NB4 (cell line): ENCODE results near the gene CMIP.
A peak's percentile ranks its signal among the peaks of the same experiment; 100 is the strongest.

ENCODE experiments used
- DNase-seq: peaks from one replicate; pipeline ENCODE4 v3.0.0; 2010; ENCODE audit warnings: low read depth
- H3K4me3 ChIP-seq: one replicate; pipeline ENCODE4 v1.5.1; 2011; ENCODE audit warnings: mild to moderate bottlenecking, low read depth, low read length, moderate library complexity
- CTCF ChIP-seq: IDR thresholded peaks from one replicate; pipeline ENCODE4 v1.5.1; 2012; ENCODE audit warnings: low read depth, low read length
- MAX ChIP-seq: IDR thresholded peaks from 2 replicates; pipeline ENCODE4 v1.6.1; 2011; ENCODE audit warnings: low read depth, low read length
- MYC ChIP-seq: IDR thresholded peaks from 2 replicates; pipeline ENCODE4 v1.6.1; 2011; ENCODE audit warnings: low read depth, low read length
- POLR2A ChIP-seq: IDR thresholded peaks from 2 replicates; pipeline ENCODE4 v1.6.1; 2011; ENCODE audit warnings: mild to moderate bottlenecking; ENCODE audit not compliant: insufficient read length; ENCODE audit errors: extremely low read depth

Gene CMIP

DNA sequence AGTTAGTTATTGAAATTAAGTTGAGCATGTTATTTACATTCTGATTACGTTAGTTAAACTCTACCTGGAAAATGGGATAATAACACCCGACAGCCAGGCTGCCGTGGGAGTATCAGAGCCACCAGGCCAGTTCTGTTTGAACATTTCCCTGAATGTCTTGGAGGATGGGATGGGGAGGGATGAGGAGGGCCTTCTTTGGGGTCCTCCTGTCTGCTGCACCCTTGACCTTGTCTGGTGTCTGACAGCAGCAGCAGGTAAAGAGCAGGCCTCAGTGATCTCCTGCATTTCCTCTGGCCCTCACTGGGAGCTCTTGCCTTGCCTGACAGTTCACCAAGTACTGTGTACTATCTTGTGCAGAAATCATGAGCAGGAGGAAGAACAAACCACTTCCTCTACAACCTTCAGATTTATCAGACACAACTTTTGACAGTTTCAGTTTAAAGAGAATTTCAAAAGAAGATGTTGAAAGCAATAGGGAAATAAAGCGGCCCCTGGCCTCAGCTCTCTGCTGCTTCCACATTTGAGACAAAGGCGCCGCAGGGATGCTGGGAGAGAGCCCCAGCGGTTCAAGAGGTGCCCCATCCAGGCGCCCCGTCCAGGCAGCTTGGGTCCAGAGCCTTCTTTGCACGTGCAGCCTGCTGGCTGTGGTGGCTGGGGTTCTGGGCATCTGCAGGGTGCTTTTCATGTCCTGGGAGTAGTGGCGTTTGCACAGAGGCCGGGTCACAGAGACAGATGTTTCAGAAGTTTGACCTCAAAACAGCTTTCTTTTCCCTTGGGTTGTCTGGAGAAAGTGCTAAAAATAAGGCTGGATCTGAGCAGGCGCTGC is 25.3 kb downstream of the CMIP start:
- peak overlapping the region; percentile 17 for H3K4me3 ChIP-seq
- peak; percentile 68; the same call in 1 of the 2 replicates for TF ChIP-seq MAX
- no peak for TF ChIP-seq POLR2A
- TF ChIP-seq MYC: no peak
- DNase-seq: peak; percentile 98

GRCh38 chr16:81470796-81471636 is 26.4 kb downstream of the CMIP start:
- no peak for DNase-seq
- H3K4me3 ChIP-seq: no peak overlapping the region
- TF ChIP-seq MYC (no peak), MAX (0 out of 2 replicates have a peak, but pooled peaks have one; percentile 11)

DNA sequence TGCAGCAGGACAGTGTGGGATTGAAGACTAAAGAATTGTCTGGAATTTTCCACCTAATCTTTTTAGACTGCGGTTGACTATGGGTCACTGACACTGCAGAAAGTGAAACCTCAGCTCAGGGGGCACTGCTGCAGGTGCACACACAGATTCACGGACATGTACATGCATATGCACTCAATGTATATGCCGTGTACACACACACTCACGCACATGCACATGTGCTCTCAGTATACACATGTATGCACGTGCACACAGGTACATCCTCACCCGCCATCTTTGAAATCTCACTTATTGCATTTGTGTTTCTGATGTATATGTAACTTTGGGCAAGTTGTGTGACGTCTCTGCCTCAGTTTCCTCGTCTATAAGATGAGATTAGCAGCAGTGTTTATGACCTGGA is 27.3 kb downstream of the CMIP start:
- H3K4me3 ChIP-seq: no peak overlapping the region
- DNase-seq: no peak
- 0 out of 2 replicates have a peak, but pooled peaks have one; percentile 36 for TF ChIP-seq MAX
- no peak for TF ChIP-seq CTCF

GRCh38 chr16:81472391-81472790 is 27.8 kb downstream of the CMIP start:
- DNase-seq: no peak
- H3K4me3 ChIP-seq: no peak overlapping the region
- TF ChIP-seq CTCF (no peak), POLR2A (no peak), MYC (no peak), MAX (no peak)

GRCh38 chr16:81473066-81473488 is 28.5 kb downstream of the CMIP start:
- no peak for TF ChIP-seq MAX
- no peak for DNase-seq
- H3K4me3 ChIP-seq: no peak overlapping the region

DNA sequence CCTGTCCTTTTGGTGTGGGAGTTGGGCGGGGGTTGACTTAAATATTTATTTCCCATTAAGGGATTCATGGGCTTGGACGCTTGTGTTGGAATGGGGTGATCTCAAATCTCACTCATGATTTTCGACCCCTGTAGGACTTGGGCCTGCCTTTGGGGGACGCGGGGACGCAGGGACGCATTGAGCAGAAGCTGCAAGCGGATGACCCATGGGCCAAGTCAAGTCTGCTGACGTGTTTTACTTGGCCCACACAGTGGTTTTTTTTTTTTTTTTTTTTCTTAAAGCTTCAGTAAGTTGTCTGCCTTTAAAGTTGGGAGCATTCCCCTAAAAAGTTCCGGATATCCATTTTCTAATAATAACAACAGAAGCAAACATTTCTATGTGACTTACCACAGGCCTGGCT is 28.9 kb downstream of the CMIP start:
- H3K4me3 ChIP-seq: no peak overlapping the region
- DNase-seq: no peak
- TF ChIP-seq CTCF: no peak
- TF ChIP-seq MAX: no peak
- TF ChIP-seq MYC: no peak
- TF ChIP-seq POLR2A: no peak
